ENCODE results near the gene EDC3.
A peak's percentile ranks its signal among the peaks of the same experiment; 100 is the strongest.
"Not testable (repeated sequence)": the region's sequence is repeated elsewhere in the genome, so short reads cannot be mapped to it uniquely, and the experiment has no call there.

The EDC3 gene

DNA sequence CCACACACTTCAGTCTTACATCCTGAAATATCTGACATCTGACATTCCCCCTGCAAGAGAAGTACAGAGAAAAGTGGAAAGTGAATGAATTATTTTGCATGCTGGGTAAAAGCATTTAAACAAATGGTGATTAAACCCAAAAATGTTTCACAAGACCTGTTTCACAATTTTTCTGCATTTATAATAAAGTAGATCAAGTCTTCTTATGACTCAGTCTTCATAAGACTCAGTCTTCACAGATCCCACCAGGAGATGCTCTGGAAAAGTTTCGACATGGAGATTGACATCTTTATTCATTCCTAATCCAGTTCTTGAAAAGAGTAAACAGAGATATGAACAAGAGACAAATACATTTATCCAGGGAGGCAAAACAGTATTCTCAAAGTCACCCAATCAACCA is 13.2 kb upstream of the EDC3 start:
- DNase-seq = no peak

DNA sequence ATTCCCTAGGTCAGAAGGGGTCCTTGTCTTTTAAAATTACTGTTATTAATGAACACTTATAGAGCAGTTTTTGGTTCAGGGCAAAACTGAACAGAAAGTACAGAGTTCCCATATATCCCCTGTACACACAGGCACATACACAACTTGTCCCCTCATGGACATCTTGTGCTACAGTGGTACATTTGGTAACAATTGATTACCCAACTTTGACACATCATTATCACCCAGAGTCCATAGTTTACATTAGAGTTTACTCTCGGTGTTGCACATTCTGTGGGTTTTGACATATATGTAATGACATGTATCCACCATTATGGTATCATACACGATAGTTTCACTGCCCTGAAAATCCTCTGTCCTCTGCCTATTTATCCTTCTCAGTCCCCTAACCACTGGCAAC is 984 bp upstream of the EDC3 start:
- no peak for DNase-seq

- DNase-seq = no peak
Measured at GRCh38 chr15:74696398-74696729, 540 bp upstream of the EDC3 start.

DNA sequence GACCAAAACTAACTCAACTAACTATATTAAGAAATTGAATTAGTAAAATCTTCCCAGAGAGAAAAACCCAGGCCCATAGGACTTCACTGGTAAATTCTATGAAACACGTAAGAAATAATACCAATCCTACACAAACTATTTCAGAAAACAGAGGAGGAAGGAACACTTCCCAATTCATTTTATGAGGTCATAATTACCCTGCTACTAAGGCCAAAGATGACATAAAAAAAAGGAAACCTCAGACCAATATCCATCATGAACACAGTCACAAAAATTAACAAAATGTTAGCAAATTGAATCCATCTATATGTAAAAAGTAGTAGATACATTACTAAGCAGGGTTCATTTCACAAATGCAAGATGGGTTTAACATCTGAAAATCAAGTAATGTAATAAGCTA is 3.5 kb downstream of the EDC3 start:
- no peak for DNase-seq

DNA sequence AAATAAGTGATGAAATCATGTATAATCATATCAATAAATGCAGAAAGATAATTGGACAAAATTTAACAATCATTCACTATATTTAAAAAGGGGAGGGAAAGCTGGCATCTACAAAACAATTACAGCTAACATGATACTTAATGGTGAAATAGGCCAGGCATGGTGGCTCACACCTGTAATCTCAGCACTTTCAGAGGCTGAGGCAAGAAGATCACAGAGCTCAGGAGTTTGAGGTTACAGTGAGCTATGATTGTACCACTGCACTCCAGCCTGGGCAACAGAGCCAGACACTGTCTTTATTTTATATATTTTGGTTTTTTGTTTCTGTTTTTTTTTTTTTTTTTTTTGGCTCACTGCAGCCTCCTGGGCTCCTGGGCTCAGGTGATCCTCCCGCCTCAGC is 12.1 kb downstream of the EDC3 start:
- DNase-seq = no peak

- no peak for DNase-seq
Measured at GRCh38 chr15:74682954-74683353, 12.9 kb downstream of the EDC3 start.

DNA sequence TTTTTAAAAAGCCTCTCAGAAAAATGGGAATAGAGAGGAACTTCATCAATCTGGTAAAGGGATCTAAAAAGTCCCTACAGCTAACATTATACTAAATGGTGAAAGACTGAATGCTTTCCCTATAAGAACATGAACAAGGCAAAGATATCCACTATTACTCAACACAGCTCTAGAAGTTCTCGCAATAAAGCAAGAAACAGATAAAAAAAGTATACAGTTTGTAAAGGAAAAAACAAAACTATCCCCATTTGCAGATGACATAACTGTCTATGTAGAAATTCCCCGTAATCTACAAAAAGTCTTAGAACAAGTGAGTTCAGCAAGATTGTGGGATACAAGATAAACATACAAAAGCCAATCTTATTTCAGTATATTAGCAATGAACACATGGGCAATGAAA is 15.4 kb downstream of the EDC3 start:
- DNase-seq = no peak

DNA sequence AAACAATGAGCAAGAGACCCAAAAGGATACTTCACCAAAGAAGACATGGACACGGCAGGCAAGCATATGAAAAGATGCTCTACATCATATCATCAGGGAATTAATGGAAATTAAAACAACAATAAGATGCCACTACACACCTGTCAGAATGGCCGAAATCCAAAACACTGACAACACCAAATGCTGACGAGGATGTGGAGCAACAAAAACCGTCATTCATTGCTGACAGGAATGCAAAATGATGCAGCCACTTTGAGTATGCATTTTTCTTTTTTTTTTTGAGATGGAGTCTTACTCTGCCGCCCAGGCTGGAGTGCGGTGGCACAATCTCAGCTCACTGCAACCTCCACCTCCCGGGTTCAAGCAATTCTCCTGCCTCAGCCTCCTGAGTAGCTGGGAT is 19.0 kb downstream of the EDC3 start:
- DNase-seq = no peak

- DNase-seq = no peak
Measured at GRCh38 chr15:74674161-74674560, 21.7 kb downstream of the EDC3 start.

DNA sequence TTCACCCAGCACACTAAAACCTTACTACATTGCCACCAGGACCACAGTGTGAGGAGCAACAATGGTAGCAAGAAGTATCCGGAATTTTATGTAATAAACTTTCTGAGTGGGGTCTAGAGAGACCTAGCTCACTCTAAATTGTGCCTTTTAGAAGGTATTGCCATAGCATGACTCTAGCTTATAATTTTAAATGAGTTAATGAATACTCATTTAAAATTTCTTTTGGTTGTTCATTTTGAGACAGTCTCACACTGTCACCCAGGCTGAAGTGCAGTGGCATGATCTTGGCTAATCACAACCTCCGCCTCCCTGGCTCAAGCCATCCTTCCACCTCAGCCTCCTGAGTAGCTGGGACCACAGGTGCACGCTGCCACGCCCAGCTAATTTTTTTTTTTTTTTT is 26.2 kb downstream of the EDC3 start:
- no peak for DNase-seq

- DNase-seq = no peak
Measured at GRCh38 chr15:74667975-74668374, 27.8 kb downstream of the EDC3 start.

GRCh38 chr15:74664670-74665069 is 31.2 kb downstream of the EDC3 start:
- no peak for DNase-seq

- DNase-seq = no peak
Measured at GRCh38 chr15:74664028-74664616, 31.7 kb downstream of the EDC3 start.

GRCh38 chr15:74663303-74664027 is 32.4 kb downstream of the EDC3 start:
- no peak for DNase-seq

- no peak for DNase-seq
Measured at GRCh38 chr15:74662064-74662860, 33.6 kb downstream of the EDC3 start.

DNA sequence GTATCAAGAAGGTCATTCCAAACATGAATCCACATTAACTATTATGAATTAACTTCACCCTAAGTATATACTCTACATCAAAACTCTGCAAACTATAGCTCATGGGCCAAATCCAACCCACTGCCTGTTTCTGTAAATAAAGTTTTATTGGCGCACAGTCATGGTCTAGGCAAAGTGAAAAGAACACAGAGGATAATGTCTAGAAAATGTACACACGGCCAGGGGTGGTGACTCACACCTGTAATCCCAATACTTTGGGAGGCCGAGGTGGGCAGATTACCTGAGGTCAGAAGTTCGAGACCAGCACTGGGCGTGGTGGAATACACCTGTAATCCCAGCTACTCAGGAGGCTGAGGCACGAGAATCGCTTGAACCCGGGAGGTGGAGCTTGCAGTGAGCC is 34.5 kb downstream of the EDC3 start:
- DNase-seq = not testable (repeated sequence)

GRCh38 chr15:74657846-74658245 is 38.0 kb downstream of the EDC3 start:
- DNase-seq = no peak

- no peak for DNase-seq
Measured at GRCh38 chr15:74656935-74657535, 38.8 kb downstream of the EDC3 start.

- DNase-seq = no peak
Measured at GRCh38 chr15:74655424-74655823, 40.4 kb downstream of the EDC3 start.

- DNase-seq = peak; percentile 16
Measured at GRCh38 chr15:74653426-74654102, 42.3 kb downstream of the EDC3 start.

DNA sequence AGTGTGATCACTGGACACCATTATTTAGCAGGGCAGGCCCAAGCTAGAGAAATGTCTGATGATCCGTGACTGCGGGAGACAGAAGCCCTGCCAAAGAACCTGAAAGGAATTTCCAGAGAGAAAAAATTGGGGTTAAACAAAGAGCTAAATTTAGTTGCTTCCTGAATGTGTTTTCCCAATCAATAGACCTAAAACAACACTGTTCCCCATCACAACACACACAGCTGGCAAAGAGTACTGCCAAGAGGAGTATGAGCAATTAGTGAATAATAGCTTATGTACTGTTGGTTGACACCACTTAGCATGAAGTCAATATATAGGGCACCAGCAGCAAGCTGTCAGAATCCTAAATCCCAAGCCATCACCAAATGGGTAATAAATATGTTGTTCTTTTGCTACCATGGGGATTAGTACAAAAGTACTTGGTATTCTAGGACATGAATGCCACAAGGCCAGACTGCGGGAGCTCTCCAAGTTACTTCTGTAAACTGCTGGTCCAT is 44.5 kb downstream of the EDC3 start:
- DNase-seq = no peak

DNA sequence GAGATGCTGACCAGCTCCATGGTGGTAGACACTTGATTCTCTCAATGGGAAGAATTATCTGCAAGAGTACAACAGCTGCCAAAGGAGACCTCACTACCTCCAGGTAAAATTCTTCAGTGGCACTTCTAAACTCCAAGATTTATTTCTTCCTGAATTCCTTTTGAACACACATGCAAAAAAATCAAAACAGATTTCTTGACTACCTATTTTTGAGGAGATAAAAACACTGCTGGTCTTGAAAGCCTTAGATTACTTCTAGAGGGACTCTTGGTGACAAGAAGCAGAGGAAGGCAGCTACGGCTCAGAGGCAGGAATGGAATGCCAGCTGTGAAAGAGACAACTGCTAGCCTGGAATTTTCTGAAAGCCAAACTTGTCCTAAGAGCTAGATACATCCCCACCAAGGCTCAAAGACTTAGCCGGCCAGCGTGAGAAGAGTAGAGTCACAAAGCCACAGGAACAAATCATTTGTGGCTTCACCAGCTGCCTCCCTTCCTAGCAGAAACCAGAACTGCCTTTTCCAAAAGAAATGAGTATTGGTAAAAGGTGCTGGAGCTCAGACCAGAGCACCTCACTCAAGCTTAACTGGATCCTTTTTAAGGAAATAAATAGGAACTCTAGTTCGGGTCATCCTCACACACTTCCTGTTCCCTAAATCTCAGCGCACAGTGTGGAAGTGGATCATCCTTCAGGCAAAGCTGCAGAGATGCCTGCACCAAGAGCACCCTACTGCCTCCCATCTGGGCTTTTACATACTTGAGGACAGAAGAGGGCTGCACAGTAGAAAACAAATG is 47.6 kb downstream of the EDC3 start:
- no peak for DNase-seq

Measured in NCI-H1048 (cell line).